HepG2 (cell line): ENCODE measurements around the gene HSPA4L.

Experiments used
- ARNT ChIP-seq: fragments of 450-650 bp; IDR thresholded peaks from 2 replicates; pipeline ENCODE4 v1.6.1; 2017
- BHLHE40 ChIP-seq: IDR thresholded peaks from 2 replicates; pipeline ENCODE4 v1.6.1; 2011; ENCODE audit warnings: low read length, improper control_type of control experiment
- GTF2F1 ChIP-seq: fragments of 150-350 bp; IDR thresholded peaks from 2 replicates; pipeline ENCODE4 v1.6.1; 2014; ENCODE audit warnings: low read length
- HDAC2 ChIP-seq: sonication (generic); formaldehyde crosslinking; IDR thresholded peaks from 2 replicates; pipeline ENCODE4 v1.4.0; 2020; ENCODE audit warnings: missing genetic modification reagents
- POLR2AphosphoS5 ChIP-seq: IDR thresholded peaks from 2 replicates; pipeline ENCODE4 v1.6.1; 2012; ENCODE audit warnings: low read depth, low read length
- RNF219 ChIP-seq: sonication (generic); formaldehyde crosslinking; IDR thresholded peaks from 2 replicates; pipeline ENCODE4 v1.5.0; 2020; ENCODE audit warnings: mild to moderate bottlenecking, missing genetic modification reagents
- SUZ12 ChIP-seq: fragments of 150-350 bp; IDR thresholded peaks from 2 replicates; pipeline ENCODE4 v1.6.1; 2014; ENCODE audit warnings: low read depth, low read length
- TARDBP ChIP-seq: sonication (generic); formaldehyde crosslinking; IDR thresholded peaks from 2 replicates; pipeline ENCODE4 v1.8.0; 2022; ENCODE audit warnings: mild to moderate bottlenecking, missing genetic modification reagents
- ZNF274 ChIP-seq: sonication (generic); formaldehyde crosslinking; IDR thresholded peaks from 2 replicates; pipeline ENCODE4 v1.5.1; 2020; ENCODE audit warnings: mild to moderate bottlenecking, missing genetic modification reagents
- ZNF326 ChIP-seq: sonication (generic); formaldehyde crosslinking; IDR thresholded peaks from 2 replicates; pipeline ENCODE4 v1.4.0; 2020; ENCODE audit warnings: missing genetic modification reagents, borderline replicate concordance
- ZNF607 ChIP-seq: sonication (generic); formaldehyde crosslinking; IDR thresholded peaks from 2 replicates; pipeline ENCODE4 v1.5.1; 2020; ENCODE audit warnings: missing genetic modification reagents, mild to moderate bottlenecking, borderline replicate concordance
- ZNF850 ChIP-seq: sonication (generic); formaldehyde crosslinking; conservative IDR thresholded peaks from 2 replicates; pipeline ENCODE4 v1.9.0; 2021; ENCODE audit warnings: mild to moderate bottlenecking, missing genetic modification reagents

DNA sequence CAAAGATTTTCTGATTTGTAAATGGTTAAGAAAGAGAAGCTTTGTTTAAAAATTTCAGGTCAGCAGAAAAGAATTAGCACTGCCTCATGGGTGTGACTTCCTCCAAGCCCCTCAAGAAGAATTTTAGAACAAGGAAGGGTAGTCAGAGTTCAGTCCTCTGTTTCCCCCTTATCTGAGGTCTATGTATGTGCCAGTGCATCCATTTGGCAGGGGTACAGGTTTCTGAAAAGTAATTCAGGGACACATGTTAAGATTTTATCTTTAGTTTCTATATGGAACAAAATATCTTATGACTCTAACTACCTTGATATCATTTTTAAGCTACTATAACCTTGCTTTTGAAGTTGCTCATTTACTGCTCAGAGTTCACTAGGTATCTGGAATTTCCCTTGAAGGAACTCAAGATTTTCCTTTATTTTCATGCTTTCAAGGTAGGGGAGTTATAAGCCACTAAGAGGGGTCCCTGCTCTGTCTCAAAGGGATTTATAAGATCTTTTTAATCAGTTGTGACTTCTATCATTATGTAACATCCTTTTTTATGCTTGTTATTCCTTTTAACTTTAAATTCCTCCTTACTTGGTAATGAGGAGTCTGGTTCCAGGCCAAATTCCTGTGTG is 74.2 kb downstream of the HSPA4L start:
- TF ChIP-seq HDAC2 (CRISPR knock-in tag) (no peak), ZNF850 (no peak), BHLHE40 (no peak), TARDBP (CRISPR knock-in tag) (no peak), POLR2AphosphoS5 (no peak), SUZ12 (no peak), ZNF607 (CRISPR knock-in tag) (no peak), ZNF274 (CRISPR knock-in tag) (no peak), ZNF326 (CRISPR knock-in tag) (no peak), RNF219 (CRISPR knock-in tag) (no peak), ARNT (no peak), GTF2F1 (no peak)
